ENCODE data around the gene TAB2. TPM values are rescaled to one million over a fixed set of nuclear protein-coding genes. Genes with fewer than 3 reads are reported as not detected.

Gene TAB2
- total RNA-seq, 1 experiment from 2014 or later, result 52.2 TPM

- H3K4me3 ChIP-seq (ENCODE audit: low read depth, low read length, poor library complexity, severe bottlenecking), result no peak overlapping the region
- BruUV-seq (replicated peaks), result no TSS peak
- intact Hi-C loops (cut with micrococcal nuclease; ENCODE audit: unreplicated experiment), result no loop called here
- no peaks in the 10 kb centered on the region for H3K9me3 ChIP-seq (ENCODE audit: low read depth, low read length, poor library complexity, severe bottlenecking)
- no peak for TF ChIP-seq EZH2 (IDR thresholded peaks at IDR 0.05; ENCODE audit: borderline replicate concordance, low read depth, low read length, poor library complexity, severe bottlenecking)
- no peak for TF ChIP-seq CTCF (conservative IDR thresholded peaks at IDR 0.05; ENCODE audit: low read depth, low read length)
- CTCF ChIA-PET, result no interaction called here
- no peak overlapping the region for H3K27ac ChIP-seq (ENCODE audit: low read depth, low read length, poor library complexity, severe bottlenecking)
- no peaks in the 10 kb centered on the region for H3K4me1 ChIP-seq (ENCODE audit: insufficient read depth, low read length, poor library complexity, severe bottlenecking)
- no peak for DNase-seq (ENCODE audit: low spot score)
- POLR2A ChIA-PET (ENCODE audit: low non-redundant PET), result no interaction called here
- H3K27me3 ChIP-seq (replicated peaks; ENCODE audit: insufficient read depth, low read depth, low read length, poor library complexity), result no peaks in the 10 kb centered on the region
- H3K36me3 ChIP-seq (ENCODE audit: insufficient read depth, low read length, poor library complexity, severe bottlenecking), result peaks cover 23% of the 10 kb centered on the region
Measured at GRCh38 chr6:149414009-149414408, 96.5 kb downstream of the TAB2 start.

- CTCF ChIA-PET, result no interaction called here
- POLR2A ChIA-PET (ENCODE audit: low non-redundant PET), result no interaction called here
- intact Hi-C loops (cut with micrococcal nuclease; ENCODE audit: unreplicated experiment), result loop anchor here (5.0 kb wide), 1 partner anchor 98 kb away; the partner anchor contains the start of gene TAB2
Measured at GRCh38 chr6:149414821-149415220, 97.3 kb downstream of the TAB2 start.

GRCh38 chr6:149419696-149420404, 102.3 kb downstream of the TAB2 start:
- H3K27me3 ChIP-seq (replicated peaks; ENCODE audit: insufficient read depth, low read depth, low read length, poor library complexity), result no peaks in the 10 kb centered on the region
- H3K27ac ChIP-seq (ENCODE audit: low read depth, low read length, poor library complexity, severe bottlenecking), result no peak overlapping the region
- H3K4me1 ChIP-seq (ENCODE audit: insufficient read depth, low read length, poor library complexity, severe bottlenecking), result no peaks in the 10 kb centered on the region
- no peak for TF ChIP-seq CTCF (conservative IDR thresholded peaks at IDR 0.05; ENCODE audit: low read depth, low read length)
- TF ChIP-seq EZH2 (IDR thresholded peaks at IDR 0.05; ENCODE audit: borderline replicate concordance, low read depth, low read length, poor library complexity, severe bottlenecking), result no peak
- POLR2A ChIA-PET (ENCODE audit: low non-redundant PET), result no interaction called here
- no peak overlapping the region for H3K4me3 ChIP-seq (ENCODE audit: low read depth, low read length, poor library complexity, severe bottlenecking)
- no TSS peak for BruUV-seq (replicated peaks)
- H3K9me3 ChIP-seq (ENCODE audit: low read depth, low read length, poor library complexity, severe bottlenecking), result no peaks in the 10 kb centered on the region
- intact Hi-C loops (cut with micrococcal nuclease; ENCODE audit: unreplicated experiment), result loop anchor here (5.0 kb wide), 1 partner anchor 103 kb away; the partner anchor contains the start of gene TAB2
- CTCF ChIA-PET, result interaction anchor here (0.5 kb wide), 1 partner anchor 338 kb away, joined by 3 read pairs; no protein-coding TSS in a partner anchor
- no peak for DNase-seq (ENCODE audit: low spot score)
- no peaks in the 10 kb centered on the region for H3K36me3 ChIP-seq (ENCODE audit: insufficient read depth, low read length, poor library complexity, severe bottlenecking)

More at GRCh38 chr6:149414821-149415220, 97.3 kb downstream of the TAB2 start:
- no peak for DNase-seq (ENCODE audit: low spot score)
- Histone ChIP-seq H3K4me3 (ENCODE audit: low read depth, low read length, poor library complexity, severe bottlenecking) (no peak overlapping the region), H3K27ac (ENCODE audit: low read depth, low read length, poor library complexity, severe bottlenecking) (no peak overlapping the region), H3K9me3 (ENCODE audit: low read depth, low read length, poor library complexity, severe bottlenecking) (no peaks in the 10 kb centered on the region), H3K27me3 (replicated peaks; ENCODE audit: insufficient read depth, low read depth, low read length, poor library complexity) (no peaks in the 10 kb centered on the region), H3K4me1 (ENCODE audit: insufficient read depth, low read length, poor library complexity, severe bottlenecking) (no peaks in the 10 kb centered on the region), H3K36me3 (ENCODE audit: insufficient read depth, low read length, poor library complexity, severe bottlenecking) (peaks cover 18% of the 10 kb centered on the region)
- no TSS peak for BruUV-seq (replicated peaks)
- TF ChIP-seq EZH2 (IDR thresholded peaks at IDR 0.05; ENCODE audit: borderline replicate concordance, low read depth, low read length, poor library complexity, severe bottlenecking) (no peak), CTCF (conservative IDR thresholded peaks at IDR 0.05; ENCODE audit: low read depth, low read length) (no peak)

All from A673 (cell line).